ENCODE results near the gene MYCT1. TPM values are rescaled to one million over a fixed set of nuclear protein-coding genes. Genes with fewer than 3 reads are reported as not detected.

MYCT1 gene
- total and polyA plus RNA-seq, 2 of the 8 experiments (the other 6 are each of a cell fraction or from before 2014, with no cell fraction given): 0.39 to 3.3 TPM

DNA sequence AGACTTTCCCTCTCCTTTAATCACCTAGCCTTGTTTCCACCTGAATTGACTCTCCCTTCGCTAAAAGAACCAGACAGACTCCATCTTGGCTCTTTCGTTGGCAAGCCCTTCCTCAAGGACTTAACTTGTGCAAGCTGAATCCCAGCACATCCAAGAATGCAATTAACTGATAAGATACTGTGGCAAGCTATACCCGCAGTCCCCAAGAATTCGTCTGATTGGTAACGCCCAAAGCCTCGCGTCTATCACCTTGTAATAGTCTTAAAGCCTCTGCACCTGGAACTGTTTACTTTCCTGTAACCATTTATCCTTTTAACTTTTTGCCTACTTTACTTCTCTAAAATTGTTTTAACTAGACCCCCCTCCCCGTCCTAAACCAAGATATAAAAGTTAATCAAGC, 15.6 kb upstream of the MYCT1 start (continued):
- TF ChIP-seq, protein P1, sequence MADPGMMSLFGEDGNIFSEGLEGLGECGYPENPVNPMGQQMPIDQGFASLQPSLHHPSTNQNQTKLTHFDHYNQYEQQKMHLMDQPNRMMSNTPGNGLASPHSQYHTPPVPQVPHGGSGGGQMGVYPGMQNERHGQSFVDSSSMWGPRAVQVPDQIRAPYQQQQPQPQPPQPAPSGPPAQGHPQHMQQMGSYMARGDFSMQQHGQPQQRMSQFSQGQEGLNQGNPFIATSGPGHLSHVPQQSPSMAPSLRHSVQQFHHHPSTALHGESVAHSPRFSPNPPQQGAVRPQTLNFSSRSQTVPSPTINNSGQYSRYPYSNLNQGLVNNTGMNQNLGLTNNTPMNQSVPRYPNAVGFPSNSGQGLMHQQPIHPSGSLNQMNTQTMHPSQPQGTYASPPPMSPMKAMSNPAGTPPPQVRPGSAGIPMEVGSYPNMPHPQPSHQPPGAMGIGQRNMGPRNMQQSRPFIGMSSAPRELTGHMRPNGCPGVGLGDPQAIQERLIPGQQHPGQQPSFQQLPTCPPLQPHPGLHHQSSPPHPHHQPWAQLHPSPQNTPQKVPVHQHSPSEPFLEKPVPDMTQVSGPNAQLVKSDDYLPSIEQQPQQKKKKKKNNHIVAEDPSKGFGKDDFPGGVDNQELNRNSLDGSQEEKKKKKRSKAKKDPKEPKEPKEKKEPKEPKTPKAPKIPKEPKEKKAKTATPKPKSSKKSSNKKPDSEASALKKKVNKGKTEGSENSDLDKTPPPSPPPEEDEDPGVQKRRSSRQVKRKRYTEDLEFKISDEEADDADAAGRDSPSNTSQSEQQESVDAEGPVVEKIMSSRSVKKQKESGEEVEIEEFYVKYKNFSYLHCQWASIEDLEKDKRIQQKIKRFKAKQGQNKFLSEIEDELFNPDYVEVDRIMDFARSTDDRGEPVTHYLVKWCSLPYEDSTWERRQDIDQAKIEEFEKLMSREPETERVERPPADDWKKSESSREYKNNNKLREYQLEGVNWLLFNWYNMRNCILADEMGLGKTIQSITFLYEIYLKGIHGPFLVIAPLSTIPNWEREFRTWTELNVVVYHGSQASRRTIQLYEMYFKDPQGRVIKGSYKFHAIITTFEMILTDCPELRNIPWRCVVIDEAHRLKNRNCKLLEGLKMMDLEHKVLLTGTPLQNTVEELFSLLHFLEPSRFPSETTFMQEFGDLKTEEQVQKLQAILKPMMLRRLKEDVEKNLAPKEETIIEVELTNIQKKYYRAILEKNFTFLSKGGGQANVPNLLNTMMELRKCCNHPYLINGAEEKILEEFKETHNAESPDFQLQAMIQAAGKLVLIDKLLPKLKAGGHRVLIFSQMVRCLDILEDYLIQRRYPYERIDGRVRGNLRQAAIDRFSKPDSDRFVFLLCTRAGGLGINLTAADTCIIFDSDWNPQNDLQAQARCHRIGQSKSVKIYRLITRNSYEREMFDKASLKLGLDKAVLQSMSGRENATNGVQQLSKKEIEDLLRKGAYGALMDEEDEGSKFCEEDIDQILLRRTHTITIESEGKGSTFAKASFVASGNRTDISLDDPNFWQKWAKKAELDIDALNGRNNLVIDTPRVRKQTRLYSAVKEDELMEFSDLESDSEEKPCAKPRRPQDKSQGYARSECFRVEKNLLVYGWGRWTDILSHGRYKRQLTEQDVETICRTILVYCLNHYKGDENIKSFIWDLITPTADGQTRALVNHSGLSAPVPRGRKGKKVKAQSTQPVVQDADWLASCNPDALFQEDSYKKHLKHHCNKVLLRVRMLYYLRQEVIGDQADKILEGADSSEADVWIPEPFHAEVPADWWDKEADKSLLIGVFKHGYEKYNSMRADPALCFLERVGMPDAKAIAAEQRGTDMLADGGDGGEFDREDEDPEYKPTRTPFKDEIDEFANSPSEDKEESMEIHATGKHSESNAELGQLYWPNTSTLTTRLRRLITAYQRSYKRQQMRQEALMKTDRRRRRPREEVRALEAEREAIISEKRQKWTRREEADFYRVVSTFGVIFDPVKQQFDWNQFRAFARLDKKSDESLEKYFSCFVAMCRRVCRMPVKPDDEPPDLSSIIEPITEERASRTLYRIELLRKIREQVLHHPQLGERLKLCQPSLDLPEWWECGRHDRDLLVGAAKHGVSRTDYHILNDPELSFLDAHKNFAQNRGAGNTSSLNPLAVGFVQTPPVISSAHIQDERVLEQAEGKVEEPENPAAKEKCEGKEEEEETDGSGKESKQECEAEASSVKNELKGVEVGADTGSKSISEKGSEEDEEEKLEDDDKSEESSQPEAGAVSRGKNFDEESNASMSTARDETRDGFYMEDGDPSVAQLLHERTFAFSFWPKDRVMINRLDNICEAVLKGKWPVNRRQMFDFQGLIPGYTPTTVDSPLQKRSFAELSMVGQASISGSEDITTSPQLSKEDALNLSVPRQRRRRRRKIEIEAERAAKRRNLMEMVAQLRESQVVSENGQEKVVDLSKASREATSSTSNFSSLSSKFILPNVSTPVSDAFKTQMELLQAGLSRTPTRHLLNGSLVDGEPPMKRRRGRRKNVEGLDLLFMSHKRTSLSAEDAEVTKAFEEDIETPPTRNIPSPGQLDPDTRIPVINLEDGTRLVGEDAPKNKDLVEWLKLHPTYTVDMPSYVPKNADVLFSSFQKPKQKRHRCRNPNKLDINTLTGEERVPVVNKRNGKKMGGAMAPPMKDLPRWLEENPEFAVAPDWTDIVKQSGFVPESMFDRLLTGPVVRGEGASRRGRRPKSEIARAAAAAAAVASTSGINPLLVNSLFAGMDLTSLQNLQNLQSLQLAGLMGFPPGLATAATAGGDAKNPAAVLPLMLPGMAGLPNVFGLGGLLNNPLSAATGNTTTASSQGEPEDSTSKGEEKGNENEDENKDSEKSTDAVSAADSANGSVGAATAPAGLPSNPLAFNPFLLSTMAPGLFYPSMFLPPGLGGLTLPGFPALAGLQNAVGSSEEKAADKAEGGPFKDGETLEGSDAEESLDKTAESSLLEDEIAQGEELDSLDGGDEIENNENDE (IDR thresholded peaks at IDR 0.05; ENCODE audit: insufficient replicate concordance, low read length): no peak
- no peak for TF ChIP-seq TBP (IDR thresholded peaks at IDR 0.05; ENCODE audit: low read depth, low read length)
- no peak for TF ChIP-seq RAD21 (IDR thresholded peaks at IDR 0.05 in 1 of 2, conservative IDR thresholded peaks at IDR 0.05 in 1 of 2; ENCODE audit: low read depth in 2 of 2, low read length in 2 of 2)
- no peak for TF ChIP-seq CBX8 (IDR thresholded peaks at IDR 0.05; ENCODE audit: borderline replicate concordance, low read depth, low read length)
- TF ChIP-seq ZNF274 (IDR thresholded peaks at IDR 0.05; ENCODE audit: borderline replicate concordance, extremely low read depth, low read length): no peak
